OCI-LY7 (cell line): ENCODE results near the gene TICAM2. TPM values are rescaled to one million over a fixed set of nuclear protein-coding genes. Genes with fewer than 3 reads are reported as not detected.

Source experiments
- BruUV-seq: library from RNA; stranded (reverse); fragments of 400-500 nt; replicated peaks from 2 replicates; lab custom pipeline; 2021; lab: Mats Ljungman, UMichigan
- CTCF ChIA-PET: fragments of 300-600 bp; sonication (Branson Sonifier 250); formaldehyde crosslinking; loops from one replicate; lab custom pipeline; 2022; ENCODE audit warnings: antibody characterized with exemption; ENCODE audit not compliant: unreplicated experiment; lab: Charles Lee
- POLR2A ChIA-PET: fragments of 300-600 bp; sonication (Branson Sonifier 250); formaldehyde crosslinking; loops from one replicate; lab custom pipeline; 2022; ENCODE audit warnings: antibody characterized with exemption; lab: Charles Lee
- DNase-seq: peaks from one replicate; pipeline ENCODE4 v3.0.0-alpha.2; 2015; ENCODE audit warnings: low spot score
- H2AFZ ChIP-seq: fragments of 200-600 bp; sonication (generic), shearing (Covaris generic); 2 replicates; pipeline ENCODE4 v1.6.1; 2014; ENCODE audit warnings: mild to moderate bottlenecking, antibody characterized with exemption, low read length, moderate library complexity
- H3K27ac ChIP-seq: fragments of 200-600 bp; sonication (generic); 2 replicates; pipeline ENCODE4 v1.5.1; 2014; ENCODE audit warnings: mixed run types, low read depth, mild to moderate bottlenecking, moderate library complexity, low read length, inconsistent platforms; ENCODE audit not compliant: poor library complexity, severe bottlenecking
- H3K36me3 ChIP-seq: fragments of 200-600 bp; sonication (generic); 2 replicates; pipeline ENCODE4 v1.6.1; 2014; ENCODE audit warnings: mild to moderate bottlenecking, antibody characterized with exemption, low read length, moderate library complexity, mixed read lengths; ENCODE audit not compliant: insufficient read depth
- H3K4me1 ChIP-seq: fragments of 200-600 bp; sonication (generic); 2 replicates; pipeline ENCODE4 v1.5.1; 2014; ENCODE audit warnings: mild to moderate bottlenecking, low read length; ENCODE audit not compliant: insufficient read depth, poor library complexity, severe bottlenecking
- H3K4me2 ChIP-seq: fragments of 200-600 bp; sonication (generic); 2 replicates; pipeline ENCODE4 v1.6.1; 2014; ENCODE audit warnings: mild to moderate bottlenecking, low read length
- H3K4me3 ChIP-seq: fragments of 200-600 bp; sonication (generic); 2 replicates; pipeline ENCODE4 v1.5.1; 2014; ENCODE audit warnings: mild to moderate bottlenecking, low read depth, low read length; ENCODE audit not compliant: poor library complexity, severe bottlenecking
- H3K79me2 ChIP-seq: fragments of 200-600 bp; sonication (generic); 2 replicates; pipeline ENCODE4 v1.6.1; 2016; ENCODE audit warnings: low read depth, mild to moderate bottlenecking, low read length, moderate library complexity, mixed read lengths; ENCODE audit not compliant: insufficient read depth
- H3K9me2 ChIP-seq: fragments of 200-600 bp; sonication (generic); 2 replicates; pipeline ENCODE4 v1.6.1; 2016; ENCODE audit warnings: mild to moderate bottlenecking, low read length, mixed read lengths; ENCODE audit not compliant: insufficient read depth
- H3K9me3 ChIP-seq: fragments of 200-600 bp; sonication (generic); 2 replicates; pipeline ENCODE4 v1.6.1; 2014; ENCODE audit warnings: mild to moderate bottlenecking, mixed run types, low read length, mixed read lengths
- H4K20me1 ChIP-seq: fragments of 200-600 bp; sonication (generic); 2 replicates; pipeline ENCODE4 v1.6.1; 2014; ENCODE audit warnings: mild to moderate bottlenecking, antibody characterized with exemption, low read length, moderate library complexity, mixed read lengths; ENCODE audit not compliant: insufficient read depth
- EZH2phosphoT487 ChIP-seq: fragments of 200-600 bp; sonication (generic); IDR thresholded peaks from 2 replicates; pipeline ENCODE4 v1.6.1; 2018; ENCODE audit warnings: low read depth, borderline replicate concordance, mild to moderate bottlenecking, mixed run types, antibody characterized with exemption, low read length, moderate library complexity, mixed read lengths
- intact Hi-C: fragments of 100-400 bp; cut with micrococcal nuclease; formaldehyde crosslinking; loops from one replicate; pipeline ENCODE4 v1.10.0; 2022; ENCODE audit not compliant: unreplicated experiment
- total RNA-seq, 2 experiments: library from RNA; depleted of rRNA in 1 of 2; stranded (reverse); fragments of >200 nt in 1 of 2; shearing (Covaris generic) in 1 of 2; gene quantifications; 2 replicates each; pipeline ENCODE4 v1.2.3, GENCODE V29; 2014 to 2022
- TF ChIP-seq, protein P1 (sequence below): fragments of 200-600 bp; sonication (generic); conservative IDR thresholded peaks from 2 replicates; pipeline ENCODE4 v1.5.1; 2014; ENCODE audit warnings: mild to moderate bottlenecking, antibody characterized with exemption, low read length, moderate library complexity, mixed read lengths

The TICAM2 gene
- total RNA-seq, 2 experiments from 2014 or later = 0.65 TPM; not detected in 1

DNA sequence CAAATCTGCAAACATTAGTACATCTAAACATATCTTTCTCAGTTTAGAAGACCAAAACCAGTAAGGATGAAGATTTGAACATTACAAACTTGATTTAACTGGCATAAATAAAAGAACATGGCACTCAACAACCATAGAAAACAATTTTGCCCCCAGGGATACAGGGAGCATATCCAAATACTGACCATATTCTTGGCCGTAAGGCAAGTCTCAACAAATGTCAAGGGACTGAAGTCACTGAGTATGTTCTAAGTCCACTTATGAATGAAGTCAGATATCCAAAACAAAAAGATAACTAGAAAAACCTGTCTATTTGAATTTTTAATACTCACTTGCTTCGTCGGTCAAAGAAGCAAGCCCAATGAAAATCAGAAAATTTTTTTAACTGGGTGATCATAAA lies 71.9 kb downstream of the TICAM2 start:
- Histone ChIP-seq H3K4me2 (no peak overlapping the region), H3K4me3 (no peak overlapping the region), H3K79me2 (peaks cover 84% of the 10 kb centered on the region), H3K9me2 (no peaks in the 10 kb centered on the region), H2AFZ (no peak overlapping the region), H3K36me3 (peaks cover 57% of the 10 kb centered on the region), H4K20me1 (peaks cover 20% of the 10 kb centered on the region), H3K27ac (no peak overlapping the region), H3K4me1 (peaks cover 6% of the 10 kb centered on the region), H3K9me3 (peaks cover 8% of the 10 kb centered on the region; the same call in 1 of the 2 replicates)
- intact Hi-C loops = no loop called here
- TF ChIP-seq, protein P1, sequence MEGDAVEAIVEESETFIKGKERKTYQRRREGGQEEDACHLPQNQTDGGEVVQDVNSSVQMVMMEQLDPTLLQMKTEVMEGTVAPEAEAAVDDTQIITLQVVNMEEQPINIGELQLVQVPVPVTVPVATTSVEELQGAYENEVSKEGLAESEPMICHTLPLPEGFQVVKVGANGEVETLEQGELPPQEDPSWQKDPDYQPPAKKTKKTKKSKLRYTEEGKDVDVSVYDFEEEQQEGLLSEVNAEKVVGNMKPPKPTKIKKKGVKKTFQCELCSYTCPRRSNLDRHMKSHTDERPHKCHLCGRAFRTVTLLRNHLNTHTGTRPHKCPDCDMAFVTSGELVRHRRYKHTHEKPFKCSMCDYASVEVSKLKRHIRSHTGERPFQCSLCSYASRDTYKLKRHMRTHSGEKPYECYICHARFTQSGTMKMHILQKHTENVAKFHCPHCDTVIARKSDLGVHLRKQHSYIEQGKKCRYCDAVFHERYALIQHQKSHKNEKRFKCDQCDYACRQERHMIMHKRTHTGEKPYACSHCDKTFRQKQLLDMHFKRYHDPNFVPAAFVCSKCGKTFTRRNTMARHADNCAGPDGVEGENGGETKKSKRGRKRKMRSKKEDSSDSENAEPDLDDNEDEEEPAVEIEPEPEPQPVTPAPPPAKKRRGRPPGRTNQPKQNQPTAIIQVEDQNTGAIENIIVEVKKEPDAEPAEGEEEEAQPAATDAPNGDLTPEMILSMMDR = no peak
- no peak for TF ChIP-seq EZH2phosphoT487
- no peak for DNase-seq
- BruUV-seq = no TSS peak
- POLR2A ChIA-PET = interaction anchor here (0.6 to 1.0 kb wide), 2 partner anchors 9 to 44 kb away, joined by 3 to 6 read pairs; no protein-coding TSS in a partner anchor
- CTCF ChIA-PET = no interaction called here

Other genes with a start within 250 kb of the TICAM2 start
- 4.6 and 5.6 TPM in 2 replicates for gene FEM1C, start 57.7 kb downstream of the TICAM2 start, total RNA-seq (2014; rRNA removed; shearing (Covaris generic))
- 9.0 and 9.5 TPM in 2 replicates for gene FEM1C, start 57.7 kb downstream of the TICAM2 start, total RNA-seq (2022)
- 50.9 and 55.1 TPM in 2 replicates for gene TMED7, start 23.6 kb upstream of the TICAM2 start, total RNA-seq (2014; rRNA removed; shearing (Covaris generic))
- gene TMED7, start 23.6 kb upstream of the TICAM2 start, total RNA-seq (2022) = 31.7 and 35.8 TPM in 2 replicates
- not detected in 2 replicates for gene CDO1, start 214.2 kb upstream of the TICAM2 start, total RNA-seq (2014; rRNA removed; shearing (Covaris generic))
- gene CDO1, start 214.2 kb upstream of the TICAM2 start, total RNA-seq (2022) = not detected in 2 replicates
- gene ATG12, start 239.1 kb upstream of the TICAM2 start, total RNA-seq (2014; rRNA removed; shearing (Covaris generic)) = 38.0 and 52.1 TPM in 2 replicates
- gene ATG12, start 239.1 kb upstream of the TICAM2 start, total RNA-seq (2022) = 48.3 and 57.6 TPM in 2 replicates
- gene AP3S1, start 239.5 kb upstream of the TICAM2 start, total RNA-seq (2014; rRNA removed; shearing (Covaris generic)) = 76.0 and 111 TPM in 2 replicates
- gene AP3S1, start 239.5 kb upstream of the TICAM2 start, total RNA-seq (2022) = 89.5 and 103 TPM in 2 replicates